Choroid plexus epithelial cell (primary cell): ENCODE data around the gene USP12.

Source experiments
- DNase-seq: peaks from one replicate; pipeline ENCODE4 v3.0.0-alpha.2; 2010; ENCODE audit warnings: low read depth
- H3K4me3 ChIP-seq: 2 replicates; pipeline ENCODE4 v1.5.1; 2011; ENCODE audit warnings: low read depth, mild to moderate bottlenecking, control low read depth, low read length, moderate library complexity
- TF ChIP-seq, protein P1 (sequence below): conservative IDR thresholded peaks from 2 replicates; pipeline ENCODE4 v1.5.1; 2011; ENCODE audit warnings: low read depth, mild to moderate bottlenecking, control low read depth, inconsistent platforms, low read length, moderate library complexity

Gene USP12

DNA sequence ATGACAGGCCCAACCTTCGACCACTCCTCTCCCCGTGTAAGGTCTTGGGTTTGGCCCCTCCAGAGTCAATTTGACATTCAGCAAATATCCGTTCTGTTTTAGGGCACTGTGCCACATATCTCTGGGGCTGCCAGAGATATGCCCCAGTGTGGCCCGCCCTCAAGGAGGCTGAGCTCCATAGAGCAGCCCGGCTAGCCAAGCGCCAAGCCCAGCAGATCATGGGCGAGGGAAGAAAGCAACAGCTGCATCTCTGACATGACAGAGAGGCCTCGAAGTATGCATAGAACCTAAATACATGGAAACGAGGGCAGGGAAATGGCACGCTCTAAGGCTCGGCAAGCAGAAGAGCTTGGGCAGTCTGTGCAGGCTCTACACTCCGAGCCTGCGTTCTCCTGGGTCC, 124.5 kb downstream of the USP12 start:
- TF ChIP-seq, protein P1, sequence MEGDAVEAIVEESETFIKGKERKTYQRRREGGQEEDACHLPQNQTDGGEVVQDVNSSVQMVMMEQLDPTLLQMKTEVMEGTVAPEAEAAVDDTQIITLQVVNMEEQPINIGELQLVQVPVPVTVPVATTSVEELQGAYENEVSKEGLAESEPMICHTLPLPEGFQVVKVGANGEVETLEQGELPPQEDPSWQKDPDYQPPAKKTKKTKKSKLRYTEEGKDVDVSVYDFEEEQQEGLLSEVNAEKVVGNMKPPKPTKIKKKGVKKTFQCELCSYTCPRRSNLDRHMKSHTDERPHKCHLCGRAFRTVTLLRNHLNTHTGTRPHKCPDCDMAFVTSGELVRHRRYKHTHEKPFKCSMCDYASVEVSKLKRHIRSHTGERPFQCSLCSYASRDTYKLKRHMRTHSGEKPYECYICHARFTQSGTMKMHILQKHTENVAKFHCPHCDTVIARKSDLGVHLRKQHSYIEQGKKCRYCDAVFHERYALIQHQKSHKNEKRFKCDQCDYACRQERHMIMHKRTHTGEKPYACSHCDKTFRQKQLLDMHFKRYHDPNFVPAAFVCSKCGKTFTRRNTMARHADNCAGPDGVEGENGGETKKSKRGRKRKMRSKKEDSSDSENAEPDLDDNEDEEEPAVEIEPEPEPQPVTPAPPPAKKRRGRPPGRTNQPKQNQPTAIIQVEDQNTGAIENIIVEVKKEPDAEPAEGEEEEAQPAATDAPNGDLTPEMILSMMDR, result no peak
- DNase-seq, result no peak
- no peak overlapping the region for H3K4me3 ChIP-seq

DNA sequence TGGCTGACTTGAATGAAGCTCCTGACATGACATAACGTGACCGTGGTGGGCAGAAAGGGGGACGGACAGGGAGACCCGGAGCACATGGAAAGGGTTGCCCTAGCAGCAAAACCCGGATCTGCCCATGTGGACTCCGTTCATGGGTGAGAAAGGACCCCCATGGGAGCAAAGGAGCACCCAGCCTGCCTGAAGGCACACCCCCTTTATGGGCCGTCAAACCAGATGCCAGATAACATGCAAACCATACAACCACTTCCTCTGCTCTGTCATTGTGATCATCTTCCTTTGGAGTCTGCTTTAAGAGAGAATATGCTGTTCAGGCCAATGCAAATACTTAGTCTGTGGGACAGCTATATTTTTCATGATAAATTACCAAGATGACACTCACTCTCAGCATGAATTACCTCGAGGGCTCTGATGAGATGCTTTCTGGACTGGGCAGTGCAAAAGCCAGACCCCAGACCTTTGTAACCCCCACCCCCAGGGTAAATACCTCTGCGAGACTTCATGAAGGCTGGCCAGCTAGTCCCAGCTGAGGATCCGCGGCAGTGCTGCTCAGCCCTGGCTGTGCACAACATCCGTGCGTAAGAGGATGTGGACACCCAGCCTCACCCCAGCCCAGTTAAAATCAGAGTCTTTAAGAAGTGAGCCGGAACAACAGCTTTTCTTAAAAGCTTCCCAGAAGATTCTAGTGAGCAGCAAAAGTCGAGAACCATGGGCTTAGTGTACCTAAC, 126.6 kb downstream of the USP12 start:
- H3K4me3 ChIP-seq, result no peak overlapping the region
- no peak for DNase-seq
- TF ChIP-seq, protein P1, result no peak

DNA sequence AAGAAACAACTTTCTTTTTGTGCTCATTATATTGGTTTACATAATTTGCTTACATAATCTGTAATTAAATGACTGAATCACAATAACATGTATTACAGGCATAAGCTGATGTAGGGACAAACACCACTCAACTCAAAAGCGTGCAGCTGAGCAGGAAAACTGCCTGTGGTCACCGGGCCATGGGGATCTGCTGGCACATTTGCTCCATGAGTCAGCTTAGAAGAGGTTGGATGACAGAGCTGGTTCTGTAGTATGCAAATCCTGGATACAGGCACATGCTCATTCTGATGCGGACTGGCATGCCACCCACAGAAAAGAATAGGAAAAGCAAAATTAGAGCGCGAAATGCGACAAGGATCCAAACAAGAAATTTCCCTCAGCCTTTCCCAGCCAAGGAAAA, 128.6 kb downstream of the USP12 start:
- DNase-seq, result peak; percentile 92
- H3K4me3 ChIP-seq, result no peak overlapping the region
- TF ChIP-seq, protein P1, result no peak

DNA sequence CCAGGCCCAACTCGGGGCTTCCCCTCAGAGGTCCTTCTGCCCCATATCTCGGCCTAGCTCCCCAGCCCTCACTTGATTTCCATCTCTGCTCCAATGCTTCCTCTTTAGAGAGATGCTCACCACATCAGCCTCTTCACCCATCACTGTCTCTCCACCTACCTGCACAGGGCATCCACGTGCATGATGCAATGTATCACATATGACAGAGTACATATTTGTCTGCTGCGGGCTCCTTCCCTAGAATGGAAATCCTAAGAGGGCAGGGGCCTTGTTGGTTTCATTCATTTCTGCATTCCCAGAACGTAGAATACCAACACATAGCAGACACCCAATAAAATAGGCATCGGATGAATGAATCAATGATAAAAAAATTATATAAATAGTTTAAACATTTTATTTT, 130.3 kb downstream of the USP12 start:
- no peak overlapping the region for H3K4me3 ChIP-seq
- TF ChIP-seq, protein P1, result no peak
- no peak for DNase-seq

DNA sequence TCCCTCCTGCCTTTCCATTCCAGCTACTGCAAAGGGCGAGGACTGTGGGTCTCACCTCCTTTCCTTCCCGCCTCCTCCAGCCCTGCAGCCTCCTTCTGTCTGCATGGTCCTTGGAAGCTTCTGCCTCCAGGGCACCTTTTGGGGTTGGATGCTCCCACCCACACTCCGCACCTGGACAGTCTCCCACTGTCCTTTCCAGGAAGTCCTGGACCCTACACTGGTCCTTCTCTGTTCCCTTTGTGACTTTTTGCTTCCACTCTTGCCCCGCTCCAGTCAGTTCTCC, 130.8 kb downstream of the USP12 start:
- no peak overlapping the region for H3K4me3 ChIP-seq
- TF ChIP-seq, protein P1, result no peak
- no peak for DNase-seq

DNA sequence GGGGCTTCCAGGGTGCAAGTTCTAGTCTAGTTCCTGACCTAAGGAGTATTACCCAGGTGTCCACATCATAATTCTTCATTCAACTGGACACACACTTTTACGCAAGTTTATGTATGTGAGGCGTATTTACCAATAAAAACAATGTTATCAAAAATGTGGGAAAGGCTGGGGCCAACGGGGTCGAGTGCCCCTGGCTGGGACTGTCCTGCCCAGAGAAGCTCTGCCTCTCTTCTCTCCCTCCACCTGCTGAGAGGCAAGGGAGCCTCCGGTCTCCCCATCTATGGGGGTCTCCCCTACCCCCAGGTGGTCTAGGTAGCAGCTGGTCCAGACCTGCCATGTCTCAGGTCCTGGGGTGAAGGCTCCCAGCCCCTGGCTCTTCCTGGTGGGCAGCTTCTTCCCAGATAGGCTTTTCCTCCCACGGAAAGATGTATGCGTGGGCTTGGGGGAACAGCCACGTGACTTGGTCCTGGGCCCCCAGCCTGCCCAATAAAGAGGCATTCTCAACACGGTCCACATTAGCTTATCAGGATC, 132.4 kb downstream of the USP12 start:
- TF ChIP-seq, protein P1, result no peak
- H3K4me3 ChIP-seq, result no peak overlapping the region
- no peak for DNase-seq

DNA sequence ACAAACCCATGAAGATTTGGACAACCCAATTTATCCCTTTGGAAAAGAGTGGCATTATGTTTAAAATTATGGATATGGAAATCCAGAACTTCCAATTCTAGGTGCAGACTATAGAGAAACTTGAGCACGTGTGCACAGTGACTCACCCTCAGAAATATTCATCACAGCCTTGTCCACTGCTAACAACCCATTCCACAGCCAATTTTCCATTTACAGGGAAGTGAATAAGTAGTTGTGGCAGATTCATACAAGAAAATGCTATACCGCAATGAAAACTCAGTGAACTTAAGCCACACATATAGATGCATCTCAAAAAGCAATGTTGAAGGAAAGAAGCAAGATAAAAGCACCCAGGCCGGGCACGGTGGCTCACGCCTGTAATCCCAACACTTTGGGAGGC, 133.3 kb downstream of the USP12 start:
- peak; percentile 82 for DNase-seq
- H3K4me3 ChIP-seq, result no peak overlapping the region
- TF ChIP-seq, protein P1, result no peak
